GM19395 (cell line): Measurements from ENCODE around the gene NKD1.
"Not testable (repeated sequence)": the region's sequence is repeated elsewhere in the genome, so short reads cannot be mapped to it uniquely, and the experiment has no call there.

Experiments
- ATAC-seq: cut with Tn5 transposase; IDR thresholded peaks from one replicate; pipeline ENCODE4 v1.9.1; 2021; ENCODE audit warnings: mild to moderate bottlenecking, moderate library complexity; ENCODE audit not compliant: unreplicated experiment

NKD1 gene

DNA sequence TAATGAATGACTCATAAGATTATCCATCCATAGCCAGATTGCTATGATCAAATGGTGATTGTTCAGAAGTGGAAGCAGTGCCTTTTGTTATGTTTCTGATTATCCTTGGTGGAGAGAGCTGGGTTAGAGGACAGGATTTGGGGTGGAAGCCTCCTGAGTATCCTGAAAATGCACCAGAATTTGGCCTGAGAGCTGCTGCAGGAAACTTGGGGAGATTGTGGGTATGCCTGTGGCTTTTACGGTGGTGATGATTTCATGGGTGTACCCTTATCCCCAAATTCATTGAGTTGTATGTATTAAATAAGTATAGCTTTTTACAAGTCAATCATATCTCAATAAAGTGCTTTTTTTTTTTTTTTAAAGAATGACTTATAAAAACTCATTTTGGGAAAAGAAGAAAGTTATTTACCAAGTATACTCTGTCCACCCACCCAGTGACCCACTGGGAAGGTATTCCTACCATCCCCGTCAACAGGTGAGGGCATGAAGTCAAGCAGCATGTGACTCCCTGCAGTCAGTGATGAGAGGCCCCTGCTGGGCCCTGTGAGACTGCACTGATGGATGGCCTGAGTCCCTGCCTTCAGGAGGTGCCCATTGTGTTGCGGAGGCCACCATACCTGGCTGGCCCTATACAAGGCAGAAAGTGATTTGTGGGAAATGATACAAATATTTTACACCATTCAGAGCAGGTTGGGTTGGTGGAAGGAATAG lies 28.4 kb downstream of the NKD1 start:
- no peak for ATAC-seq

GRCh38 chr16:50578137-50578536 lies 29.9 kb downstream of the NKD1 start:
- ATAC-seq, result no peak

GRCh38 chr16:50579373-50579772 lies 31.2 kb downstream of the NKD1 start:
- not testable (repeated sequence) for ATAC-seq

GRCh38 chr16:50580180-50580798 lies 32.1 kb downstream of the NKD1 start:
- ATAC-seq, result no peak

- no peak for ATAC-seq
Measured at GRCh38 chr16:50581845-50582244, 33.6 kb downstream of the NKD1 start.

DNA sequence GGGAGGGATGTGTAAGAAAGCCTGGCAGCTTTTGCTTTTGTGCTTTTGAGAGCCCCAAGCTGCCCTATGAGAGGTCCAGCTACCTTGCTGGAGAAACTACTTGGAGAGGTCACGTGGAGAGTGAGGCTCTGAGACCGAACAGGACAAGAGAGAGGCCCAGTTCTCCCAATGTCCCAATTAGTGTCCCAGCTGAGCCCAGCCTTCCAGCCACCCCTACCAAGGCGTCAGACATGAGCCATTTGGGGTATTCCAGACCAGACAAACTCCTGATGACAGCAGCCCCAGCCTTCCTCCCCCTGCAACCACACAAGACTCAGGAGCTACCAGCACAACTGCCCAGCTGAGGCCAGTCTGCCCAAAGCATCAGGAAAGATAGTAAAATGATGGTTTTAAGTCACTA lies 35.0 kb downstream of the NKD1 start:
- no peak for ATAC-seq

DNA sequence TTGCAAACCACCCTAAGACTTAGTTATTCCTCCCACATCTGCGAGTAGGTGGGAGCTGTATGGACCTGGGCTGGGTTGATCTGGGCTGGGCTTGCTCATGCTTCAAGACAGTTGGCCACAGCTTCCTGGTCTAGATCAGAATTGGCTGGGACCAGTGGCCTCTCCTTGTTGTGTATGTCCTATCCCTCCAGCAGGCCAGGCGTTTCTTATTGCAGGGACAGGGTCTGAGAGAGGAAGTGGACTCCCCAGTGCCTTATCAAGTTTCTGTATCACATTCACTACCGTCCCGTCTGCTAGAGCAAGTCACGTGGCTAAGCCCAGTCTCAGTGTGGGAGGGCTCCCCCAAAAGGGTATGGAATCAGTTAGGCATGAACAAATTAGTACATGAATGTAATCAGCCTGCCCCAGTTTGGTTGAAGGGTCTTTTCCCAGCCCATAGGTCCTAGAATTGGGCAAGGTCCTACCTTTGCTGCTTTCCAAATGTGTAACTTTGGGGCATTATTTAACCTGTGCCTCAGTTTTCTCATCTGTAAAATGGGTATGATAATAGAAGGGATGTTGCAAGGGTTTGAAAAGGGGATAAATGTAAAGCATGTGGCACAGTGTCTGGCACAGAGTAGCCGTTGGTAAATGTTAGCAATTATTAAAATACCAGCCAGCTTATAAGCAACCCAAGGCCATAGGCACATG lies 36.0 kb downstream of the NKD1 start:
- ATAC-seq, result no peak

DNA sequence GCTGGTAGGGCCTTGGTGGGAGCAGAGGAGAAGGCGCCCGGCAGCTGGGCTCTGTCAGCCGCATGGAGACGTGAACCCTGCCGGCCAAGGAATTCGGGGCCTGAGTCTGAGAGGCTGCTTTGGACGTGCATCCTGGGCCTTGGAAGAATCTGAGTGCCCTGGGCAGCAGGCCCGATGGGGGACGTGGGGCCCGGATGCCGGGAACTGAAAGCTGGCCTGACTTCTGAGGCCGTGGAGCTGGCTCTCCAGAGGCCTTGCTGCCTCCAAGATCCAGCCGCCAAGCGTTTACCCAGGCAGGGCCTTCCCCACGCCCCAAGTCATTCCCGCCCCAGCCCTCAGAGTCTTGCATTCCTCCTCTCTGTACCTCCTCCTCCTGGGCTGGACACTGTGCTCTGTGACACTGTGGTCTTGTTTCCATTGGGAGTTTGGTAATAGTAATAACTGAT lies 37.2 kb downstream of the NKD1 start:
- no peak for ATAC-seq

GRCh38 chr16:50587543-50587942 lies 39.3 kb downstream of the NKD1 start:
- ATAC-seq, result no peak

DNA sequence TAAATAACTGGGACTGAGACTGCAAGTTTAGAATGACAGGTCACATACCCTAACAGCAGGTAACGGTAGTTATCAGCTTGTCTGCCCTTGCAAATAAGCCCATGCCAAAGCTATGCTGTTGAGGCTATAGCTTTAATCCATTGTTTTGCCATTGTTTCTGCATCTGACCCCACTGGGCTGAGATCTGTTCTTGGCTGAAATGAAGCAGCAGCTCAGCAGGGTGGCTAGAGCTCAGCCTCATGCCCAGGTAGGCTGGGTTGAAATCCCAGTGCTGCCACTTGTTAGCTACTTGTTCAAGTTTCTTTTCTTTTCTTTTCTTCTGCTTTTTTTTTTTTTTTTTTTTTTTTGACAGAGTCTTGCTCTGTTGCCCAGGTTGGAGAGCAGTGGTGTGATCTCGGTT lies 40.1 kb downstream of the NKD1 start:
- ATAC-seq, result no peak

- no peak for ATAC-seq
Measured at GRCh38 chr16:50591209-50591608, 43.0 kb downstream of the NKD1 start.

GRCh38 chr16:50591800-50592771 lies 43.9 kb downstream of the NKD1 start:
- ATAC-seq, result no peak

DNA sequence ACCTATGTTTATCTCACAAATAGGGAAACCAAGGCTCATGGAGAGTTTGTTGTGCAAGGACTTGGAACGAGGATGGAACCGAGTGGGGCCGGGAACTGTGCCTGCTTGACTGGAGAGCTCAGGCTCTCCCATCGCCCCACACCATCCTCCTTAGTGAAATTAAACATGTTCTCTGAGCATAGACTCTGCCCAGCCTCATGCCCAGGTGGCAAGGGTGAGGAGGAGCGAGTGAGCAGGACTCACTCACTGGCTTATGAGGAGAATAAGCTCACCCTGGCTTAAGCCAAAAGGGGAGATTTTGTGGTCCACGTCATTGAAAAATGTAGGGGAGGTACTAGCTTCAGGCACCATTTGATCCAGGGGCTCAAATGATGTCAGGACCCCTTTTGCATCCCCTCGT lies 44.8 kb downstream of the NKD1 start:
- no peak for ATAC-seq

DNA sequence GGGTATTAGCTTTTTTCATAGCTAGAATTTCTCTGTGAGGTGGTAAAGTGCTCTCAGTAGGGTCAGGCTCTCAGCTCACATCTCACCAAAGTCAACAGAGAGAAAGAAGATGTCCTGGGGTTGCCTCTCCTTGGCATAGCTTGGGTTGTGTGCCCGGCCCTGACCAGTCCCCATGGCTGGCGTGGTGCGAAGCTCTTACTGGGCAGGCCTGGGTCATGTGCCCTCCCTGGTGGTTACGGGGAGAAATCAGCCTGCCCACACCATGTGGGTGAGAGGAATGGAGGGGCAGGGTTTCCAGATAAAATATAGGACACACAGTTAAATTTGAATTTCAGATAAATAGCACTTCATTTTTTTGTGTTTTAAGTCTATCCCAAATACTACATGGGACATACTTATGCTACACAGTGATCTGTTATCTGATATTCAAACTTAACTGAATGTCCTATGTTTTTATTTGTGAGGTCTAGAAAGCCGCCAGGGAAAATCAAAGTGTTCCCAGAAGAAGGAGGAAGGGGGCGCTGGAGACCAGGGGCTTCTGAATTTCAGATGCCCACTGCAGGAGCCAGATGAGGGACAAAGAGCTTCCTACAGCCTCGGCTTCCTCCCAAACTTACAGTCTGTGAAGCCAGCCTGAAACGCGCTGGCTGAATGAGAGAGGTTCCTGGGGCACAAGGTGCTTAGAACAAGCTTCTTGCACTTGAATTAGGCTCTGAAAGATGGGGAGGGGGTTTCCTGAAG lies 45.4 kb downstream of the NKD1 start:
- ATAC-seq, result no peak

- no peak for ATAC-seq
Measured at GRCh38 chr16:50594308-50595260, 46.4 kb downstream of the NKD1 start.

DNA sequence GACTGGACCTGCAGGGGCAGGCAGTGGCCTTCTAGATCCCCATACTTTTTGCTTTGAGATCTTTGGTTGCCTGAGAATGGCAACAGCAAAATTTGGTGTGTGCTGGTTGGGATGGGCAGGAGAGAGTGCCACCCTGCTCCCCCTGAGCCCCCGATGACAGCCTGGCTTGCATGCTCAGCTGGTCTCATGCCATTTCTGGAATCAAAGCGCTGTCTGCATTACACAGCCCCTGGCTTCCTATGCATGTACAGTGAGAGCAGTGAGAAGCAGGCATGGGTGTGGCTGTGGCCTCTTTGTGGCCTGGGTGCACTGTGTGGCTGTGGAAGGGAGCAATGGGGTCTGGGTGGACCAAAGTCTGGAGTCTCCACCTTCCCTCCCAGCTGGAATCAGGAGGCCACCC lies 47.7 kb downstream of the NKD1 start:
- ATAC-seq, result no peak

GRCh38 chr16:50596762-50597450 lies 48.7 kb downstream of the NKD1 start:
- no peak for ATAC-seq

- no peak for ATAC-seq
Measured at GRCh38 chr16:50597563-50598255, 49.5 kb downstream of the NKD1 start.
